Gastroesophageal sphincter (tissue), 4 donors: ENCODE results near the gene MLLT3. TPM values are rescaled to one million over a fixed set of nuclear protein-coding genes. Genes with fewer than 3 reads are reported as not detected.

ENCODE experiments used
- ATAC-seq: fragments of 150-250 bp; one replicate; pipeline ENCODE4 v1.9.1; 2016; ENCODE audit warnings: mild to moderate bottlenecking, moderate library complexity
- H3K27ac ChIP-seq, 4 donors: fragments of 200-600 bp; sonication (generic) in 3 of 4; 1 replicate in 3 of 4; 2 replicates in 1 of 4; pipeline ENCODE4 v1.5.1; 2016 to 2019
- H3K27me3 ChIP-seq: fragments of 200-600 bp; sonication (generic); one replicate; pipeline ENCODE4 v1.5.1; 2019
- H3K36me3 ChIP-seq, 2 donors: fragments of 200-600 bp; sonication (generic); one replicate each; pipeline ENCODE4 v1.5.1; 2019; ENCODE audit warnings: control low read depth in 1 of 2
- H3K4me1 ChIP-seq, 3 donors: fragments of 200-600 bp; sonication (generic); 1 replicate in 2 of 3; 2 replicates in 1 of 3; pipeline ENCODE4 v1.5.1; 2016 to 2019; ENCODE audit warnings: control low read depth in 2 of 3
- H3K4me3 ChIP-seq, 2 donors: fragments of 200-600 bp; sonication (generic); one replicate each; pipeline ENCODE4 v1.5.1; 2019; ENCODE audit warnings: mild to moderate bottlenecking in 1 of 2, moderate library complexity in 1 of 2
- H3K9me3 ChIP-seq, 3 donors: fragments of 200-600 bp; sonication (generic); one replicate each; pipeline ENCODE4 v1.5.1; 2017 to 2019; ENCODE audit warnings: control low read depth in 2 of 3
- EP300 ChIP-seq: sonication (generic); formaldehyde crosslinking; IDR thresholded peaks from one replicate; pipeline ENCODE4 v1.6.1; 2017; ENCODE audit warnings: antibody characterized with exemption, mild to moderate bottlenecking
- POLR2A ChIP-seq, 2 donors: fragments of 450-650 bp; IDR thresholded peaks; one replicate each; pipeline ENCODE4 v1.6.1; 2017; ENCODE audit warnings: antibody characterized with exemption in 2 of 2, mild to moderate bottlenecking in 2 of 2, moderate library complexity in 1 of 2
- POLR2AphosphoS5 ChIP-seq: sonication (generic); formaldehyde crosslinking; IDR thresholded peaks from one replicate; pipeline ENCODE4 v1.6.1; 2017; ENCODE audit warnings: antibody characterized with exemption
- WGBS, 2 donors: methylation state at CpG; one replicate each; pipeline ENCODE4 v1.1.5; 2018; ENCODE audit warnings: low coverage in 1 of 2; 5-methylcytosine and 5-hydroxymethylcytosine counted together
- total RNA-seq, 4 donors: library from RNA; depleted of rRNA; stranded (reverse); fragments of >200 nt; gene quantifications; one replicate each; pipeline ENCODE4 v1.1.0, GENCODE V29; 2016
- TF ChIP-seq, protein P1 (sequence below), 4 experiments: fragments of 200-600 bp in 2 of 4; fragments of 450-650 bp in 2 of 4; sonication (generic) in 1 of 4; IDR thresholded peaks; one replicate each; pipeline ENCODE4 v1.5.1; 2017 to 2019; ENCODE audit warnings: antibody characterized with exemption in 4 of 4, mild to moderate bottlenecking in 2 of 4, moderate library complexity in 2 of 4

MLLT3 gene
- total RNA-seq, 4 donors from 2014 or later, result 21.2 to 37.2 (median 29.6) TPM

DNA sequence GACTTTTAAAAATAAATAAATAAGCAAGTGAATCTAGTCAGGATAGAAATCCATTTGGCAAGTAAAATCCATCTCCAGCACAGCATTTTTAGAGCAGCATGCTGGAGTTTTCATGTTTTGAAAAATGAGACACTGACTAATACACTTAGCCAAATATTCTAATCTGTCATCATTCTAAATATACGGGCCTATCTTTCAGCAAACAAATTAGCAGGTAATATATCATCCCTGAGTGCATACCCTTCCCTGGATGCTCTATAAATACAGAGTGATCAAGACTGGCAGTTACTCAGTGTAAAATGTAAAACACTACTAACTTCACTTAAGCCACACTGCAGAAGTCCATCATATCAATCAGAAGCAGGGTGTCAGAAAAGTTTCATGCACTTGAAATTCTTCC is 58.4 kb downstream of the MLLT3 start:
- 10 to 13% methylated on average over 1 of the region's 1 CpG for WGBS, 2 donors
- Histone ChIP-seq H3K9me3 (no peaks in the 10 kb centered on the region), H3K27me3 (no peaks in the 10 kb centered on the region), H3K27ac (no peak overlapping the region), H3K4me3 (no peak overlapping the region), H3K36me3 (no peaks in the 10 kb centered on the region), H3K4me1 (peaks cover 6 to 59% (median 13%) of the 10 kb centered on the region in 3 donors)
- ATAC-seq, result no peak
- TF ChIP-seq POLR2AphosphoS5 (no peak), POLR2A (IDR thresholded peaks at IDR 0.05) (no peak), EP300 (no peak)
- TF ChIP-seq, protein P1, sequence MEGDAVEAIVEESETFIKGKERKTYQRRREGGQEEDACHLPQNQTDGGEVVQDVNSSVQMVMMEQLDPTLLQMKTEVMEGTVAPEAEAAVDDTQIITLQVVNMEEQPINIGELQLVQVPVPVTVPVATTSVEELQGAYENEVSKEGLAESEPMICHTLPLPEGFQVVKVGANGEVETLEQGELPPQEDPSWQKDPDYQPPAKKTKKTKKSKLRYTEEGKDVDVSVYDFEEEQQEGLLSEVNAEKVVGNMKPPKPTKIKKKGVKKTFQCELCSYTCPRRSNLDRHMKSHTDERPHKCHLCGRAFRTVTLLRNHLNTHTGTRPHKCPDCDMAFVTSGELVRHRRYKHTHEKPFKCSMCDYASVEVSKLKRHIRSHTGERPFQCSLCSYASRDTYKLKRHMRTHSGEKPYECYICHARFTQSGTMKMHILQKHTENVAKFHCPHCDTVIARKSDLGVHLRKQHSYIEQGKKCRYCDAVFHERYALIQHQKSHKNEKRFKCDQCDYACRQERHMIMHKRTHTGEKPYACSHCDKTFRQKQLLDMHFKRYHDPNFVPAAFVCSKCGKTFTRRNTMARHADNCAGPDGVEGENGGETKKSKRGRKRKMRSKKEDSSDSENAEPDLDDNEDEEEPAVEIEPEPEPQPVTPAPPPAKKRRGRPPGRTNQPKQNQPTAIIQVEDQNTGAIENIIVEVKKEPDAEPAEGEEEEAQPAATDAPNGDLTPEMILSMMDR (IDR thresholded peaks at IDR 0.05), result no peak

DNA sequence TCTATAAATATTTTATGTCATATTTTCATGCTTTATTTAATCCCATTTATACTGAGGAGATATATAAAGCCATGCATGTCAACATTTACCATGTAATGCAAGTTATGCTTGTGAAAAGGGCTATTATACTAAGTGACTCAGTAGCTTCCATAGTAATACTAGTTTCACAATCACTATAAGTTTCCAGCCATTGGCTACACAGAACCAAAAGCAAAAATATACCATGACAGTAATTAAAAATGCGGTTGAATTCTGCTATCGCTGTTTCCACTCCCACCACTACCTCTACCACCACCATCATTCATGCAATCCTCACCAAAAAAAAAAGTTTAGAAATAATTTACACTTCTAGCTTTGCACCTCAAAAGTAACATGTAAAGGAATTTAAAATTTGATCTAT is 60.2 kb downstream of the MLLT3 start:
- no peak for ATAC-seq
- Histone ChIP-seq H3K27me3 (no peaks in the 10 kb centered on the region), H3K9me3 (no peaks in the 10 kb centered on the region), H3K27ac (no peak overlapping the region), H3K4me3 (no peak overlapping the region), H3K4me1 (peaks cover 13 to 57% (median 17%) of the 10 kb centered on the region in 3 donors), H3K36me3 (no peaks in the 10 kb centered on the region)
- 88 to 100% methylated on average over 2 of the region's 2 CpGs for WGBS, 2 donors
- TF ChIP-seq POLR2AphosphoS5 (no peak), EP300 (no peak), POLR2A (IDR thresholded peaks at IDR 0.05) (no peak)
- TF ChIP-seq, protein P1 (IDR thresholded peaks at IDR 0.05), result no peak

DNA sequence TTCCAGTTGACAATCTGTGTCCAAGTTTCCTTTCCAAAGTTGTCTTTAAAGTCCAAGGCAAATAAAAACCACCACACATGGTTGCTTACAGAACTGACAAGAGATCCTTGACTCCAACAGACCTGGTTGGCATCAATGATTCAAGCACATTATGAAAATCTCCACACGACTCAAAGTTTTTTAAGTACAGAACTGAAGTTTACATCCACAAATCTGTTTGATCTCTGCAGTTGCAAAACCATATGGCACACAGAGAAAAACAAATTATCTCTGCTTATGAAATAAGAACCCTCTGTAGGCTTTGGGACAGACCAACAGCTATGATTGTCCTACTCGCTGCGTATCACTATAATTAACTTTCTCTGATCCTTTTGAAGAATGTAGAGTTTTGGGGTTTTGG is 60.8 kb downstream of the MLLT3 start:
- H3K27ac ChIP-seq, result no peak overlapping the region
- no peak for TF ChIP-seq POLR2A (IDR thresholded peaks at IDR 0.05)
- H3K4me1 ChIP-seq, result peaks cover 13 to 57% (median 17%) of the 10 kb centered on the region in 3 donors
- no peaks in the 10 kb centered on the region for H3K36me3 ChIP-seq
- ATAC-seq, result no peak
- no peaks in the 10 kb centered on the region for H3K27me3 ChIP-seq
- no peaks in the 10 kb centered on the region for H3K9me3 ChIP-seq
- no peak overlapping the region for H3K4me3 ChIP-seq
- 82 to 83% methylated on average over 3 of the region's 3 CpGs for WGBS, 2 donors

DNA sequence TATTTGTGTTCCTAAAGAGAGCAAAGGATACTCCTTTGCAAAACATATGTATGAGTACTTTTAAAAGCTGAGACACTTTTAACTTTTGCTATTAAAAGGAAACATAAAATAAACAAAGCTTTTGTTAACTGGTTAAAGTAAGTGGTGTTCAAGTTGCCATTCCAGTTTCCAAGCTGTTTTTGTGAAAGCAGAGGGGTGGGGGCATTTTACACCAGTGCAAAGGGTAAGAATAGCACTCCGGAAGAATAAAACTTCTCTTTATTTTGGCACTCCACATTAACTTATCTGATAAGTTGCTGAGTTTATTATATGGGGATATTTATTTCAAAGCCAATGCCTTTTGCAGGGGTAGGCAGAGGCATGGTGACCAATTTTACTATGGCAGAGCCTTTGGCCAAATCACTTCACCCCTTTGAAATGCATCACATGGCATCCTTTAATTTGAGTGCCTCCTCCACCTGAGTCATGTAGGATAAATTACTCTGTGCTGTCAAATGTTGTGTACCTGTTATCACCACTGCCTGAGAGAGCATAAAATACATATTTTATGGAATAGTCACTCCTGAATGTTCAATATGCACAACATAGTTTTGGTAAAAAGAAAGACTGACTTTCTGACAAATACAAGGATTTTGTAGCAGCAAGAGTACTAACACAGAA is 62.9 kb downstream of the MLLT3 start:
- Histone ChIP-seq H3K9me3 (no peaks in the 10 kb centered on the region), H3K27me3 (no peaks in the 10 kb centered on the region), H3K36me3 (no peaks in the 10 kb centered on the region), H3K27ac (no peak overlapping the region), H3K4me3 (no peak overlapping the region), H3K4me1 (peaks cover 13 to 64% (median 19%) of the 10 kb centered on the region in 3 donors)
- no peak for ATAC-seq
- WGBS, 2 donors, result 52 to 54% methylated on average over 1 of the region's 1 CpG
- no peak for TF ChIP-seq EP300
- TF ChIP-seq, protein P1 (IDR thresholded peaks at IDR 0.05), result no peak
- no peak for TF ChIP-seq POLR2AphosphoS5
- no peak for TF ChIP-seq POLR2A (IDR thresholded peaks at IDR 0.05)

DNA sequence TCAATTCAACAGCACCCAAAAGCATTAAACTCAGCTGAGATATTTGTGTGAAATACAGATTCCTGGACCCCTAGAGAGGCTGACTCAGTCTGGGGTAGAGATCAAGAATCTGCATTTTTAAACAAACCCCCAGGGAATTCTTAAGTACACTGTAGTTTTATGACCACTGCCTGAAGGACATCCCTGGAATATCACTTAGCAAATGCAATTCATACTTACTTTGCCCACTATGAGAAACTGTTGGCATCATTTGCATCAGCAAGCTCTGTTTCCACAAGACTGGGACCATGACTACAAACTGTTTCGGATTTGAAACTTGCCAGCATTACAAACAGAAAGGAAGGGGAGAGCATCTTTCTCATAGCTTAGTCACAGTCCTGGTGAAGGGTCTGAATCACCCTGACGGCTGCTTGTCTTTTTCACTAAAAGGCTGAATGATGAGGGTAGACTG is 63.7 kb downstream of the MLLT3 start:
- ATAC-seq, result no peak
- H3K27me3 ChIP-seq, result no peaks in the 10 kb centered on the region
- TF ChIP-seq POLR2A (IDR thresholded peaks at IDR 0.05) (no peak), POLR2AphosphoS5 (no peak), EP300 (no peak)
- TF ChIP-seq, protein P1 (IDR thresholded peaks at IDR 0.05), result no peak
- no peaks in the 10 kb centered on the region for H3K36me3 ChIP-seq
- H3K9me3 ChIP-seq, result no peaks in the 10 kb centered on the region
- 4 to 21% methylated on average over 2 of the region's 2 CpGs for WGBS, 2 donors
- no peak overlapping the region for H3K27ac ChIP-seq
- H3K4me3 ChIP-seq, result no peak overlapping the region
- peaks cover 10 to 64% (median 19%) of the 10 kb centered on the region in 3 donors for H3K4me1 ChIP-seq
